Fibroblast of lung (primary cell): ENCODE results near the gene GPR62. TPM values are rescaled to one million over a fixed set of nuclear protein-coding genes. Genes with fewer than 3 reads are reported as not detected.

Experiments used
- DNase-seq, 2 donors: peaks; one replicate each; pipeline versions ENCODE4 v3.0.0 to v3.0.0-alpha.2; 2010; ENCODE audit warnings: low read depth in 2 of 2
- H2AFZ ChIP-seq: 2 replicates; pipeline ENCODE4 v1.5.1; 2012; ENCODE audit warnings: low read length, control low read depth, inconsistent platforms
- H3K27ac ChIP-seq: 2 replicates; pipeline ENCODE4 v1.5.1; 2011; ENCODE audit warnings: low read length, control low read depth; ENCODE audit not compliant: insufficient read depth
- H3K27me3 ChIP-seq: 2 replicates; pipeline ENCODE4 v1.5.1; 2011; ENCODE audit warnings: mild to moderate bottlenecking, low read length; ENCODE audit not compliant: control insufficient read depth, insufficient read depth
- H3K36me3 ChIP-seq: 2 replicates; pipeline ENCODE4 v1.5.1; 2011; ENCODE audit warnings: low read length; ENCODE audit not compliant: control insufficient read depth, insufficient read depth
- H3K4me1 ChIP-seq: 2 replicates; pipeline ENCODE4 v1.5.1; 2011; ENCODE audit warnings: low read length; ENCODE audit not compliant: control insufficient read depth, insufficient read depth; ENCODE audit errors: extremely low read depth
- H3K4me2 ChIP-seq: 2 replicates; pipeline ENCODE4 v1.5.1; 2011; ENCODE audit warnings: low read length, control low read depth; ENCODE audit not compliant: insufficient read depth; ENCODE audit errors: extremely low read depth
- H3K4me3 ChIP-seq, 4 experiments: fragments of 200-600 bp in 1 of 4; sonication (generic) in 1 of 4; replicated peaks in 1 of 4; 2 replicates each; pipeline ENCODE4 v1.5.1; 2011 to 2016; ENCODE audit warnings: low read length in 4 of 4, low read depth in 3 of 4, mild to moderate bottlenecking in 3 of 4, control low read depth in 2 of 4, inconsistent platforms in 1 of 4, mixed read lengths in 1 of 4; ENCODE audit not compliant: insufficient read depth in 1 of 4; ENCODE audit errors: control extremely low read depth in 1 of 4
- H3K79me2 ChIP-seq: 2 replicates; pipeline ENCODE4 v1.5.1; 2012; ENCODE audit warnings: mild to moderate bottlenecking, low read length, inconsistent platforms; ENCODE audit not compliant: control insufficient read depth, insufficient read depth
- H3K9ac ChIP-seq: 2 replicates; pipeline ENCODE4 v1.5.1; 2011; ENCODE audit warnings: mild to moderate bottlenecking, low read length, control low read depth; ENCODE audit not compliant: insufficient read depth
- H3K9me3 ChIP-seq: 2 replicates; pipeline ENCODE4 v1.5.1; 2012; ENCODE audit warnings: low read depth, low read length; ENCODE audit not compliant: control insufficient read depth, insufficient read depth
- H4K20me1 ChIP-seq: 2 replicates; pipeline ENCODE4 v1.5.1; 2011; ENCODE audit warnings: low read length; ENCODE audit not compliant: control insufficient read depth, insufficient read depth; ENCODE audit errors: extremely low read depth
- EZH2 ChIP-seq: IDR thresholded peaks from 2 replicates; pipeline ENCODE4 v1.5.1; 2012; ENCODE audit warnings: low read length, control low read depth, mild to moderate bottlenecking; ENCODE audit errors: missing control alignments
- polyA plus RNA-seq, 2 donors: library from polyadenylated mRNA; depleted of rRNA in 1 of 2; stranded (reverse) in 1 of 2; unstranded in 1 of 2; fragments of >200 nt; gene quantifications; 2 replicates each; pipeline ENCODE4 v1.2.1, GENCODE V29; 2011 to 2012; ENCODE audit warnings: missing spikeins in 1 of 2
- total RNA-seq: library from RNA; depleted of rRNA; stranded (reverse); fragments of >200 nt; gene quantifications from 2 replicates; pipeline ENCODE4 v1.2.1, GENCODE V29; 2014
- TF ChIP-seq, protein P1 (sequence below), 2 donors: IDR thresholded peaks in 1 of 2; conservative IDR thresholded peaks in 1 of 2; 1 replicate in 1 of 2; 2 replicates in 1 of 2; pipeline ENCODE4 v1.5.1; 2011 to 2012; ENCODE audit warnings: low read length in 2 of 2, control low read depth in 1 of 2, inconsistent platforms in 1 of 2, low read depth in 1 of 2, mild to moderate bottlenecking in 1 of 2

The GPR62 gene
- total and polyA plus RNA-seq, 2 donors (not counting 1 experiment from before 2014, with no cell fraction given) = under 0.01 TPM; not detected in 1

DNA sequence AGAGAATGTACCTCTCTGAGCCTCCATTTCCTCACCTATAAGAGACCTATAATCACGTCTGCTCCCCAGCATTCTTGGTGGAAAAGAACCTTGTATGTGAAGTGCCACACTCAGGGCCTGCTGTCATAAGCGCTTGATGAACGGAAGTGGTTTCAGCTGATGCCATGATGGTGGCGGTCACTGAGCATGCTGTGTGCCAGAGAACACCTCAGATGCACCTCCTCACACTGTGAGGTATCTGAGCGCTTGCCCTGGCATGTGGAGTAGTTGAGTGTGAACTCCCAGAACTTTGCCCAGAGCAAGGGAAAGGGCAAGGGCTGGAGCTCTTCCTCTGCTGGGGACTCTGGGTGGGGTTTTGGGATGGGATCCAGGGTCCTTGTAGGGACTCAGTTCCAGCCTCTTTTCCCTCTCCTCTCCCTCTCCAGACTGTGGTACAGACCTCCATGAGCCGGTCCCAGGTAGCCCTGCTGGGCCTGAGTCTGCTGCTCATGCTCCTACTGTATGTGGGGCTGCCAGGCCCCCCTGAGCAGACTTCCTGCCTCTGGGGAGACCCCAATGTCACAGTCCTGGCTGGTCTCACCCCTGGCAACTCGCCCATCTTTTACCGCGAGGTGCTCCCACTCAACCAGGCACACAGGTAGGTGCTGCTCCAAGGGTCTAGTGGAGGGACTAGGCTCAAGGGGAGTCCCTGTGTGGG is 22.4 kb downstream of the GPR62 start:
- Histone ChIP-seq H3K27ac (no peak overlapping the region), H3K27me3 (no peaks in the 10 kb centered on the region), H3K4me1 (peaks cover 13% of the 10 kb centered on the region), H3K9me3 (no peaks in the 10 kb centered on the region), H3K79me2 (peaks cover 6% of the 10 kb centered on the region), H3K36me3 (peaks cover 1% of the 10 kb centered on the region), H4K20me1 (no peaks in the 10 kb centered on the region), H3K4me2 (no peak overlapping the region), H3K9ac (no peak overlapping the region), H2AFZ (no peak overlapping the region), H3K4me3 (no peak overlapping the region)
- no peak for DNase-seq
- TF ChIP-seq EZH2 = no peak
- TF ChIP-seq, protein P1, sequence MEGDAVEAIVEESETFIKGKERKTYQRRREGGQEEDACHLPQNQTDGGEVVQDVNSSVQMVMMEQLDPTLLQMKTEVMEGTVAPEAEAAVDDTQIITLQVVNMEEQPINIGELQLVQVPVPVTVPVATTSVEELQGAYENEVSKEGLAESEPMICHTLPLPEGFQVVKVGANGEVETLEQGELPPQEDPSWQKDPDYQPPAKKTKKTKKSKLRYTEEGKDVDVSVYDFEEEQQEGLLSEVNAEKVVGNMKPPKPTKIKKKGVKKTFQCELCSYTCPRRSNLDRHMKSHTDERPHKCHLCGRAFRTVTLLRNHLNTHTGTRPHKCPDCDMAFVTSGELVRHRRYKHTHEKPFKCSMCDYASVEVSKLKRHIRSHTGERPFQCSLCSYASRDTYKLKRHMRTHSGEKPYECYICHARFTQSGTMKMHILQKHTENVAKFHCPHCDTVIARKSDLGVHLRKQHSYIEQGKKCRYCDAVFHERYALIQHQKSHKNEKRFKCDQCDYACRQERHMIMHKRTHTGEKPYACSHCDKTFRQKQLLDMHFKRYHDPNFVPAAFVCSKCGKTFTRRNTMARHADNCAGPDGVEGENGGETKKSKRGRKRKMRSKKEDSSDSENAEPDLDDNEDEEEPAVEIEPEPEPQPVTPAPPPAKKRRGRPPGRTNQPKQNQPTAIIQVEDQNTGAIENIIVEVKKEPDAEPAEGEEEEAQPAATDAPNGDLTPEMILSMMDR (conservative IDR thresholded peaks at IDR 0.05 in 1 of 2, IDR thresholded peaks at IDR 0.05 in 1 of 2; ENCODE audit: low read depth in 1 of 2, low read length in 2 of 2) = no peak

GRCh38 chr3:51978143-51978502 is 22.9 kb downstream of the GPR62 start:
- peaks cover 13% of the 10 kb centered on the region for H3K4me1 ChIP-seq

DNA sequence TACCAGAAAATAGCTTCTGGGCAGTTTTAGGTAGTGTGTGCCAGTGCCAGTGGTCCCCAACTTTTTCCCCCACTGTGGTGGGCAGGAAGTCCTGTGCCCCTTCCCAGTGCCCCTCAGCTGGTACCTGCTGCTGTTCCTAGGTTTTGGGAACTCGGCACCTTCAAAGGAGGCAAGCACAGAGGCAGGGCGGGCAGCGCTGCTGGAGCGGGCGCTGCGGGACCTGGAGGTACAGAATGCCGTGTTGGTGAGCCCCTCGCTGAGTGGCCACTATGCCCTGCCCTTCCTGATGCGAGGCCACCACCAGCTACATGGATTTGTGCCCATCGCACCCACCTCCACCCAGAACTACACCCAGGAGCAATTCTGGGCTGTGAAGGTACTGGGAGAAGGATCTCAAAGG is 25.1 kb downstream of the GPR62 start:
- Histone ChIP-seq H3K9me3 (no peaks in the 10 kb centered on the region), H3K9ac (no peak overlapping the region), H3K27me3 (no peaks in the 10 kb centered on the region), H3K27ac (no peak overlapping the region), H3K79me2 (peaks cover 6% of the 10 kb centered on the region), H4K20me1 (no peaks in the 10 kb centered on the region), H2AFZ (no peak overlapping the region), H3K36me3 (peaks cover 1% of the 10 kb centered on the region), H3K4me3 (no peak overlapping the region), H3K4me1 (peaks cover 10% of the 10 kb centered on the region), H3K4me2 (no peak overlapping the region)
- TF ChIP-seq EZH2 = no peak
- TF ChIP-seq, protein P1 (conservative IDR thresholded peaks at IDR 0.05 in 1 of 2, IDR thresholded peaks at IDR 0.05 in 1 of 2; ENCODE audit: low read depth in 1 of 2, low read length in 2 of 2) = no peak
- no peak for DNase-seq

More at GRCh38 chr3:51978143-51978502, 22.9 kb downstream of the GPR62 start:
- Histone ChIP-seq H3K9ac (no peak overlapping the region), H3K79me2 (peaks cover 6% of the 10 kb centered on the region), H3K27ac (no peak overlapping the region), H4K20me1 (no peaks in the 10 kb centered on the region), H3K27me3 (no peaks in the 10 kb centered on the region), H3K36me3 (peaks cover 1% of the 10 kb centered on the region), H3K9me3 (no peaks in the 10 kb centered on the region), H3K4me3 (no peak overlapping the region), H3K4me2 (no peak overlapping the region), H2AFZ (no peak overlapping the region)
- DNase-seq = no peak
- no peak for TF ChIP-seq EZH2
- TF ChIP-seq, protein P1 (conservative IDR thresholded peaks at IDR 0.05 in 1 of 2, IDR thresholded peaks at IDR 0.05 in 1 of 2; ENCODE audit: low read depth in 1 of 2, low read length in 2 of 2) = no peak
